GM06990 (cell line): ENCODE data around the gene SMC5.

Experiments
- DNase-seq: peaks from one replicate; pipeline ENCODE4 v3.0.0-alpha.2; 2011; ENCODE audit not compliant: insufficient read length; ENCODE audit errors: extremely low read depth
- H3K27me3 ChIP-seq: replicated peaks from 2 replicates; pipeline ENCODE4 v1.6.0; 2011; ENCODE audit warnings: low read length; ENCODE audit not compliant: control insufficient read depth, insufficient read depth
- H3K36me3 ChIP-seq: 2 replicates; pipeline ENCODE4 v1.5.1; 2011; ENCODE audit warnings: low read length; ENCODE audit not compliant: control insufficient read depth, insufficient read depth
- H3K4me3 ChIP-seq: replicated peaks from 2 replicates; pipeline ENCODE4 v1.5.1; 2011; ENCODE audit warnings: low read depth, mild to moderate bottlenecking, control low read depth, low read length
- TF ChIP-seq, protein P1 (sequence below): IDR thresholded peaks from 2 replicates; pipeline ENCODE4 v1.5.1; 2011; ENCODE audit warnings: low read length, control low read depth, mild to moderate bottlenecking, inconsistent platforms; ENCODE audit not compliant: insufficient read depth, poor library complexity, severe bottlenecking

The SMC5 gene

DNA sequence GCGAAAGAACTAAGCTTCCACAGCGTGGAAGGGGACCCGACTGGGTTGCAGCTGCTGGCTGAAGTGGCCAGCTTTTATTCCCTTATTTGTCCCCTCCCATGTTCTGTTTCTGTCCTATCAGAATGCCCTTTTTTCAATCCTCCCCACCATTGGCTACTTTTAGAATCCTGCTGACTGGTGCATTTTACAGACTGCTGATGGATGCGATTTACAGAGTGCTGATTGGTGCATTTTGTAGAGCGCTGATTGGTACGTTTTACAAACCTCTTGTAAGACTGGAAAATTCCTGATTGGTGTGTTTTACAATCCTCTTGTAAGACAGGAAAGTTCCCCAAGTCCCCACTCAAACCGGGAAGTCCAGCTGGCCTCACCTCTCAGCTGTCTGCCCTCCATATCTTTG is 105.0 kb downstream of the SMC5 start:
- TF ChIP-seq, protein P1, sequence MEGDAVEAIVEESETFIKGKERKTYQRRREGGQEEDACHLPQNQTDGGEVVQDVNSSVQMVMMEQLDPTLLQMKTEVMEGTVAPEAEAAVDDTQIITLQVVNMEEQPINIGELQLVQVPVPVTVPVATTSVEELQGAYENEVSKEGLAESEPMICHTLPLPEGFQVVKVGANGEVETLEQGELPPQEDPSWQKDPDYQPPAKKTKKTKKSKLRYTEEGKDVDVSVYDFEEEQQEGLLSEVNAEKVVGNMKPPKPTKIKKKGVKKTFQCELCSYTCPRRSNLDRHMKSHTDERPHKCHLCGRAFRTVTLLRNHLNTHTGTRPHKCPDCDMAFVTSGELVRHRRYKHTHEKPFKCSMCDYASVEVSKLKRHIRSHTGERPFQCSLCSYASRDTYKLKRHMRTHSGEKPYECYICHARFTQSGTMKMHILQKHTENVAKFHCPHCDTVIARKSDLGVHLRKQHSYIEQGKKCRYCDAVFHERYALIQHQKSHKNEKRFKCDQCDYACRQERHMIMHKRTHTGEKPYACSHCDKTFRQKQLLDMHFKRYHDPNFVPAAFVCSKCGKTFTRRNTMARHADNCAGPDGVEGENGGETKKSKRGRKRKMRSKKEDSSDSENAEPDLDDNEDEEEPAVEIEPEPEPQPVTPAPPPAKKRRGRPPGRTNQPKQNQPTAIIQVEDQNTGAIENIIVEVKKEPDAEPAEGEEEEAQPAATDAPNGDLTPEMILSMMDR, result no peak
- Histone ChIP-seq H3K27me3 (no peaks in the 10 kb centered on the region), H3K36me3 (no peaks in the 10 kb centered on the region), H3K4me3 (no peak overlapping the region)
- DNase-seq, result no peak

DNA sequence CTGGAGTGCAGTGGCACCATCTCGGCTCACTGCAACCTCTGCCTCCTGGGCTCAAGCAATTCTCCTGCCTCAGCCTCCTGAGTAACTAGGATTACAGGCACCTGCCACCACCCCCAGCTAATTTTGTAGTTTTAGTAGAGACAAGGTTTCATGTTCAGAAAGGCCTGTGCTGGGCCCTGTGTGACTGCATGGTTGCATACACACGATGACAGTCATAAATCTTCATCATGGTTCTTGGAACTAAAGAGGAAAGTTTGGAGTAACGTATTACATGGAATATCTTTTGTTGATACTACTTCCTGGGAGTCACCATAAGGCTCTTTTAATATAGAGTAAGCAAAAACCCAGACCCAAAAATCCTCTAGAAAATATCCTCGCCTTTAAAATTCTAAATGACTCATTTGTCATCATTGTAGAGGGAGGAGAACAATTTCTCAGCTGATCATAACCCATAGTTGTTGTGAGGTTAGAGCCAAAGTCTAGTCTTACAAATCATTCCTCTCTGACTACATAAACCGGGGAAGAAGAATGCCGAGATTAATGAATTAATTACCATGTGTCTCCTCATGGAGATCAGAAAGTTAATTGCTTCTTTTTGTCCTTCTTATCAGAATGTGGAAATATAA is 108.6 kb downstream of the SMC5 start:
- Histone ChIP-seq H3K4me3 (no peak overlapping the region), H3K27me3 (no peaks in the 10 kb centered on the region), H3K36me3 (no peaks in the 10 kb centered on the region)
- DNase-seq, result no peak
- TF ChIP-seq, protein P1, result no peak

DNA sequence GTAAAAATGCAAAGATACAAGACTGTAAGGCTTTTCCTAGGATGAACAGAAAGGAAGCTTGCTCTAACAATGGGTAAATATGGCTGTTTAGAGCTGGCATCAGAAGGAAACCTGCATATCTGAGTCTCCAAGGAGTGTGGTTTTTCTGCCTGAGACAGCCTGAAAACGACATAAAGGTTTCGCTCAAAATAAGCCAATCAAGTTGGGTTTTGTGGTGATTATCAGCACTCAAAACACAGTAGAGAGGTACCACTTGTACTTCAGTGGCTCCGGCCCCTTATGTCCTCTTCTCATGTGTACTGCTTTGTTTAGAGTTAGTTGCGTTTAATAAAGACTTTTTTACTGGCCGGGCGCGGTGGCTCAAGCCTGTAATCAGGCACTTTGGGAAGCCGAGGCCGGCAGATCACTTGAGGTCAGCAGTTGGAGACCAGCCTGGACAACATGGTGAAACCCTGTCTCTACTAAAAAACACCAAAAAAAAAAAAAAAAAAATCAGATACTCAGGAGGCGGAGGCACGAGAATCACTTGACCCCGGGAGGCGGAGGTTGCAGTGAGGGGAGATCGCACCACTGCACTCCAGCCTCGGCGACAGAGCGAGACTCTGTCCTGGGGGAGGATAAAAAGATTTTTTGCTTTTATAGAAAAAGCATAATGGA is 116.3 kb downstream of the SMC5 start:
- H3K36me3 ChIP-seq, result no peaks in the 10 kb centered on the region
- no peaks in the 10 kb centered on the region for H3K27me3 ChIP-seq
- no peak for DNase-seq
- TF ChIP-seq, protein P1, result no peak
- no peak overlapping the region for H3K4me3 ChIP-seq

DNA sequence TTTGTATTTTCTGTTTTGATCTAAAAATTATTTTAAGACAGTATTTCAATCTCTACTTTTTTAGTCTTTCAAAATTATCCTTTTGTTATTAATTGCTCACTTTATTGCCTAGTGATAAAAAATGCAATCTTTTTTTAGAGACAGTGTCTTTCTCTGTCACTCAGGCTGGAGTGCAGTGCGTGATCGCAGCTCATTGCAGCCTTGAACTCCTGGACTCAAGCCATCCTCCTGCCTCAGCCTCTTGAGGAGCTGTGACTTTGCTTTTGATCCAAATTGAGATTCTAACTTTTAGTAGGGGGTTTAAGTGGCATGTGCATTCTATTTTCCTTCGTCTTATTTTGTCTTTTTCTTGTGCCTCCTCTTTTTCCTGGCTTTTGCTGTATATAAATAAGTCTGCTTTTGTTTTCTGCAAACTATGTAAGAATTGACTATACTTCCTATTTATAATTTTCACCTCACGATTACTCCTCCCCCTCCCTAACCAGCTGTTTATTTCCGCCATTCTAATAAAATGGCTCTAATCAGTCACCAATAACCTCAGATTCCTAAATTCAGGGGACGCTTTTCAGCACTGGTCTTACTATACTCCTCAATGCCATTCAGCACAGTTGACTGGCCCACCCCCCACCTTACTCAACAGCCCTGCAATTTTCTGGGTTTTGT is 123.4 kb downstream of the SMC5 start:
- TF ChIP-seq, protein P1, result no peak
- no peak for DNase-seq
- Histone ChIP-seq H3K36me3 (no peaks in the 10 kb centered on the region), H3K4me3 (no peak overlapping the region), H3K27me3 (no peaks in the 10 kb centered on the region)

DNA sequence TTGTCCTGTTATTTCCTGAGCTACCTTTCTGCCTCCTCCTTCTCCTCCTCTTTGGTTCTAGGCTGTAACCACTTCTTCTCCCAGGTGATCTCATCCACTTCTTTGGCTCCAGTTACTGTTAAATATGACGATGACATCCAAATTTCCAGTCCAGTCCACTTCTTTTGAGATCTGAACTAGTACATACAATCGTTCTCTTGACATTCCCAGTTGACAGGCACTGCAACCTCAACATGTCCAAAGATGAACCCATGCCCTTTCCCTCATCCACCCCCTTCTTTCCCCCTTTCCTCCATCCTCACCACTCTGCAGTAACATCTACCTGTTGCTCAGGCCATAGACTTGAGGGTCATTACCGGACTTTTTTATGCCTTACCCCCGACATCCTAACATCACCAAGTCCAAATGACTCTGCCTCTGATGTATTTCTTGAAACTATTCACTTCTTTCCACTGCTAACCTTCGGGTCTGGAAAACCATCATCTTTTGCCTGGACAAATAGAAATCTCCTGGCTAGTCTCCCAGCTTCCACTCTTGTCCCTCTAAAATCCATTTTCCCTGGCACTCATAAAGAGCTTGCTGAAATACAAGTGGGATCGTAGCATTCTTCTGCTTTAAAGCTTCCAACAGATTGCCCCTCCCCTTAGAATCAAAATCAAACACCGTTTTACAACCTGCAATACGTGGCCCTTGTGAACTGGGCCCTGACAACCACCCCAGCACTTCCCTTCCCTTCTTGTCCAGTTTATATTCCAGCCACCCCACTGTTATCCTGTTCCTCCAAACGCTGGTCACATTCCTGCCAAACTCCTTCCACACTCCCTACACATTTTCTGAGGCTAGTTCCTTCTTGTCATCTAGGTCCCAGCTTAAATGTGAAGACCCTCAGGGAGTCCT is 124.2 kb downstream of the SMC5 start:
- Histone ChIP-seq H3K27me3 (no peaks in the 10 kb centered on the region), H3K36me3 (no peaks in the 10 kb centered on the region), H3K4me3 (no peak overlapping the region)
- TF ChIP-seq, protein P1, result no peak
- DNase-seq, result no peak
